ENCODE measurements around the gene HYAL3.
"Not testable (repeated sequence)": the region's sequence is repeated elsewhere in the genome, so short reads cannot be mapped to it uniquely, and the experiment has no call there.

Gene HYAL3

DNA sequence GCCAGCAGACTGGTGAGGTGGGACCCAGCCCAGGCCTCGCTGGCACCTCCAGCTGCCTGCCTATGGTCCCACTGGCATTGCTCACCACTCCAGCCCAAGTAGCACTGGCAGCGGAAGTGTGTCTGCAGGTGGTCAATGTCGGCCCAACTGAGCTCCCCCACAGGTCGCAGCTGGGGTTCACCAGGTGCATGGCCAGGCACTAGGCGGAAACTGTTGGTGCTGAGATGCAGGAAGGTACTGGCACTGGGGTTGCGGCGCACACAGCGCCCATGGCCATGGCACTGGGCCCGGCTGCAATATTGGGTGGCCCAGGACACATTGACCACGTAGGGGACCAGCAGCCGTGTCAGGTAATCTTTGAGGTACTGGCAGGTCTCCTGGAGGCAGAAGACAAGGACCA is 19.0 kb upstream of the HYAL3 start:
- Histone ChIP-seq H3K4me3 (ENCODE audit: low read length) (peak overlapping the region; percentile 1), H3K36me3 (ENCODE audit: control insufficient read depth, insufficient read depth, low read length) (peaks cover 8% of the 10 kb centered on the region), H3K4me1 (ENCODE audit: control insufficient read depth, insufficient read depth, low read length) (peaks cover 21% of the 10 kb centered on the region), H3K27ac (ENCODE audit: low read depth, low read length) (no peak overlapping the region), H3K9ac (ENCODE audit: low read length) (no peak overlapping the region), H3K27me3 (ENCODE audit: control insufficient read depth, insufficient read depth, low read length) (no peaks in the 10 kb centered on the region)

DNA sequence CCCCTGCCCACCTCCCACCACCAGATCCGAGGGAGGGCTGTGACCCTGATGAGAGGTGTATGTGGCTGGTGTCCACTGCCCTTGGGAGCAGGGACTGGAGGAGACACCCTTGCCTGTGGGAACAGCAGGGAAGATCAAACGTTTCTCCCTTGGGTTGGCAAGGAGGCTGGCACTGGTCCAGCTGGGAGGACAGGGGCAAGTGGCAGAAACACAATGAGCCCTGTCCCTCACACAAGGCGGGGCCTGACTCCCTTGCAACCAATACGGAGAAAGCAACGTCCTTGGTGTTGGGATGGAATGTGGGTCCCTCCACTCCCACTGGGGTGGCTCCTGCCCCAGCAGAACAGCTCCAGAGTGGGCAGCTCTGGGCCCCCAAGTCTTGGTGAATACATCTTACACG is 18.1 kb upstream of the HYAL3 start:
- Histone ChIP-seq H3K9ac (ENCODE audit: low read length) (peak overlapping the region; percentile 74), H3K4me3 (ENCODE audit: low read length) (peak overlapping the region; percentile 34), H3K27ac (ENCODE audit: low read depth, low read length) (peak overlapping the region; percentile 54), H3K4me1 (ENCODE audit: control insufficient read depth, insufficient read depth, low read length) (peaks cover 21% of the 10 kb centered on the region), H3K36me3 (ENCODE audit: control insufficient read depth, insufficient read depth, low read length) (peaks cover 8% of the 10 kb centered on the region), H3K27me3 (ENCODE audit: control insufficient read depth, insufficient read depth, low read length) (no peaks in the 10 kb centered on the region)

DNA sequence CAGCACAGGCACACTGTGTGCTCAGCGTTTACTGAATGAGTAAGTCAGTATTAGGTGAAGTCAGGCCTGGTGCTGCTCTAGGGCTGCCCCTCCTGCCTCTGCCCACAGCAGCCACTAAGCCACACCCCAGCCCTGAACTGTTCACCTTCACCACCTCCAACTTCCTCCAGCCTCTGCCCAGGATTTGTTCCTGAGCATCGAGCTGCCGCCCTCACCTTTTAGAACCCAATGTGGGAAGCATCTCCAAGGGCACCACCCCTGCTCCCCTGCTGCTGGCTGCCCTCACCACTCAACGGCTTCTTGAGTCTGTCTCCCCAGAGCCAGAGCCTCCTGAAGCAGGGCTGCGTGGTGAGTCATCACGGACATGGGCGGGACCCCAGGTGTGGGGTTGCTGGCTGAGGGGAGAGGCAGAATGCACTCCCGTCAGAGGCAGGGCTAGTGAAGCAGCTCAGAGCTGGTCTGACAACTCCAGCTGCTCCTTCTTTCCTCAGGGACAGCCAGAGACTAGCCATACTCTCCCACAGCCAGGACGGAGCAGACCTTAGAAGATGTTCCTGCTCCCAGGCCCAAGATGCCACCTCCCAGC is 17.5 kb upstream of the HYAL3 start:
- H3K4me1 ChIP-seq (ENCODE audit: control insufficient read depth, insufficient read depth, low read length): peaks cover 17% of the 10 kb centered on the region
- H3K9ac ChIP-seq (ENCODE audit: low read length): peak overlapping the region; percentile 74
- no peaks in the 10 kb centered on the region for H3K27me3 ChIP-seq (ENCODE audit: control insufficient read depth, insufficient read depth, low read length)
- H3K36me3 ChIP-seq (ENCODE audit: control insufficient read depth, insufficient read depth, low read length): peaks cover 8% of the 10 kb centered on the region
- peak overlapping the region; percentile 54 for H3K27ac ChIP-seq (ENCODE audit: low read depth, low read length)
- H3K4me3 ChIP-seq (ENCODE audit: low read length): peak overlapping the region; percentile 34

DNA sequence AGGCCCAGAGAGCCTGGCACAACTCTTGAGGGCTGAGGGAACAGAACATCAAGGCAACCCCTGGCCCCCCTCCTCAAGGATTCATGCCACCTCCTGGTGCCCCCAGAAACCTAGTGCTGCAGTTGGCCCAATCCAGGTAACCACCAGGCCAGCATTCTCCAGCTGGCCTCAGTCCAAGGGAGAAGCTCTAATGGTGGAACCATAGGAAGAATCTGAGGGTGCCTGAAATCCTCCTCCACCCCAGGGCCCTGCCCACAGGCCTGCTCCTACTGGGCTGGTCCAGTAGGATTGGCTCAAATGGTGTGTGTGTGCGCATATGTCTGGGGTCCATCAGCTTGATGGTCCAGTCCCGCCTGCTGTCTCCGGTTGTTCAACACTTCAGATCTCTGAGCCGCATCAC is 15.6 kb upstream of the HYAL3 start:
- peaks cover 8% of the 10 kb centered on the region for H3K36me3 ChIP-seq (ENCODE audit: control insufficient read depth, insufficient read depth, low read length)
- H3K4me3 ChIP-seq (ENCODE audit: low read length): no peak overlapping the region
- H3K27ac ChIP-seq (ENCODE audit: low read depth, low read length): no peak overlapping the region
- no peak overlapping the region for H3K9ac ChIP-seq (ENCODE audit: low read length)
- peaks cover 11% of the 10 kb centered on the region for H3K4me1 ChIP-seq (ENCODE audit: control insufficient read depth, insufficient read depth, low read length)
- H3K27me3 ChIP-seq (ENCODE audit: control insufficient read depth, insufficient read depth, low read length): no peaks in the 10 kb centered on the region

DNA sequence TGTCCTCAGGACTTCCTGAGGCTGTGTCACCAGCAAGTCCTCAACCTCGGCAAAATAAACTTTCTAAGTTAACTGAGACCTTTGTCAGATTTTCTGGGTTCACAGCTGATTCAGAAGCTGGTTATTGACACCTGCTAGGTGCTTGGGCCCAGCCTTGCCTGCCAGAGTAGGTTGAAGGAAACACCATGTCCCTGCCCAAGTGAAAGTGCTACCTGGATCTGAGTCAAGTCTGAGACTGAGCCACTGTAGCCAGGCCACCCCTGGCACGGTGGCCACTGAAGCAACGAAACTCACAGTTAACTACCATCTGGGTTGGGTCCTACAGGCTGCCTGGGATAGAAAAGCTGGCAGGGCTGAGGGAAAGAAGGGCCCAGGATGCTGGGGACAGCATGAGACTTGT is 15.1 kb upstream of the HYAL3 start:
- Histone ChIP-seq H3K27me3 (ENCODE audit: control insufficient read depth, insufficient read depth, low read length) (no peaks in the 10 kb centered on the region), H3K36me3 (ENCODE audit: control insufficient read depth, insufficient read depth, low read length) (peaks cover 8% of the 10 kb centered on the region), H3K4me1 (ENCODE audit: control insufficient read depth, insufficient read depth, low read length) (peaks cover 6% of the 10 kb centered on the region), H3K9ac (ENCODE audit: low read length) (no peak overlapping the region), H3K27ac (ENCODE audit: low read depth, low read length) (no peak overlapping the region), H3K4me3 (ENCODE audit: low read length) (no peak overlapping the region)

DNA sequence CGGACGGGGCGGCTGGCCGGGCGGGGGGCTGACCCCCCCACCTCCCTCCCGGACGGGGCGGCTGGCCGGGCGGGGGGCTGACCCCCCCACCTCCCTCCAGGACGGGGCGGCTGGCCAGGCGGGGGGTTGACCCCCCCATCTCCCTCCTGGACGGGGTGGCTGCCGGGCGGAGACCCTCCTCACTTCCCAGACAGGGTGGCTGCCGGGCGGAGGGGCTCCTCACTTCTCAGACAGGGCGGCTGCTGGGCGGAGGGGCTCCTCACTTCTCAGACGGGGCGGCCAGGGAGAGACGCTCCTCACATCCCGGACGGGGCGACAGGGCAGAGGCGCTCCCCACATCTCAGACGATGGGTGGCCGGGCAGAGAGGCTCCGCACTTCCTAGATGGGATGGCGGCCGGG is 12.8 kb upstream of the HYAL3 start:
- H3K36me3 ChIP-seq (ENCODE audit: control insufficient read depth, insufficient read depth, low read length); H3K9ac ChIP-seq (ENCODE audit: low read length); H3K4me3 ChIP-seq (ENCODE audit: low read length); H3K4me1 ChIP-seq (ENCODE audit: control insufficient read depth, insufficient read depth, low read length); H3K27ac ChIP-seq (ENCODE audit: low read depth, low read length); H3K27me3 ChIP-seq (ENCODE audit: control insufficient read depth, insufficient read depth, low read length): not testable (repeated sequence)

DNA sequence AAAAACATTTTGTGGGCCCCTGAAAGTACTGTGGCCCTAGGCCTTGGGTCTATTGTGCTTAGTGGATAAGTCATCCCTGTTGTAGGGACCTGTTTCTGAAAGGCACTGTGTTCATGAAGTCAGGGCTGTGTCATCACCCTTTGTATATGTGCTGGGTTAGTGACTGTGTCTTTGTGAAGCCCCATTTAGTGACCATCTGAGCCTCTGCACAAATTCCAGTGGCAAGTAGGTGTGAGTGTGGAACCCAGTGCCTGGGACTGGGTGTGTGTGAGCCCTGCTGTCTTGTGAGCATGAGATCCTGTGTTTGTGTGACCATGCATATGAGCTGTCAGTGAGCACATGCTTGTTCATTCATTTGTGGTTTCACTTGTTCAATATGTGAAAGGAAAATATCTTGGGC is 5.4 kb upstream of the HYAL3 start:
- H3K4me3 ChIP-seq (ENCODE audit: low read length): no peak overlapping the region
- H3K4me1 ChIP-seq (ENCODE audit: control insufficient read depth, insufficient read depth, low read length): peaks cover 3% of the 10 kb centered on the region
- H3K27ac ChIP-seq (ENCODE audit: low read depth, low read length): no peak overlapping the region
- H3K27me3 ChIP-seq (ENCODE audit: control insufficient read depth, insufficient read depth, low read length): no peaks in the 10 kb centered on the region
- H3K9ac ChIP-seq (ENCODE audit: low read length): no peak overlapping the region
- no peaks in the 10 kb centered on the region for H3K36me3 ChIP-seq (ENCODE audit: control insufficient read depth, insufficient read depth, low read length)

DNA sequence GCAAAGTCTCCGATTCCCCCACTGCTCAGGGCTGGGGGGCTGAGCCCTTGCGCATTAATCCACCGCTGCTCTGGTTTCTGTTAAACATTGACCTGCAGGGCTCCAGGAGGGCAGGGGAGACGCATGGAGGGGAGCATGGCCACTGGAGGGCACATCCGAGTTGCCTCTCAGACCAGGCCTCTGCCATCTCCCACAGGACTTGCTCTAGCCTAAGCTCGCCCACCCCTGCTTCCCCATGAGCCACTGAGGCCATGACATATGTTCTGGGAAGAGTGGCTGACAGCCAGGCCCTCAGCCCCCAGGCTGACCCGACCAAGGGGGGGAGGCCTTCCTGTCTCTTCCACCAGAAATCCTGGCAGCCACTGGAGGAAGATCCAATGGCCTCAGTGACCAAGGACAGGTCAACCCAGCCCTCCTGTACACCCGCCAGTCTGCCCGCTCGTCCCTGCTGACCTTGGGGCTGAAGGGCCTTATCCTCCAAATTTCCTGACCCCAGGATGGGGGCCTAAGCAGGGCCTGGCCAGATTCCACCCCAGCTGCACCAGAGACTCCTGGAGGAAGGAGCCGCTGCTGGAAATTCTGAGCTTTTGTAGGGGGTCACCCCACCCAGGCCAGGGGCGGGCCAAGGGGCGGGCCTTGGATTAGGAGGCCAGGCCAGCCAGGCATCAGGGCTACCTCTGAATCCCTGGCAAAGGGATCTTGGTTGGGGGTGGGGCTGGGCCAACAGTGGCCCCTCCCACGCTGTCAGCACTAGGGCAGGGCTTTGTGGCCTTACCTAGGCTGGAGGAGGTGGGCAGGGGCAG is 4.0 kb upstream of the HYAL3 start, which contains the start of gene HYAL1:
Gene HYAL1 (minus strand): TSS at position 562 of the 803 bp plus-strand sequence. CDS start 618 bp downstream, outside the sequence.
- Histone ChIP-seq H3K27me3 (ENCODE audit: control insufficient read depth, insufficient read depth, low read length) (no peaks in the 10 kb centered on the region), H3K9ac (ENCODE audit: low read length) (no peak within 1 kb of the TSS), H3K27ac (ENCODE audit: low read depth, low read length) (peak within 1 kb of the TSS; percentile 57), H3K4me3 (ENCODE audit: low read length) (peak within 1 kb of the TSS; percentile 30), H3K36me3 (ENCODE audit: control insufficient read depth, insufficient read depth, low read length) (no peaks in the 10 kb centered on the region), H3K4me1 (ENCODE audit: control insufficient read depth, insufficient read depth, low read length) (peaks cover 10% of the 10 kb centered on the region)

DNA sequence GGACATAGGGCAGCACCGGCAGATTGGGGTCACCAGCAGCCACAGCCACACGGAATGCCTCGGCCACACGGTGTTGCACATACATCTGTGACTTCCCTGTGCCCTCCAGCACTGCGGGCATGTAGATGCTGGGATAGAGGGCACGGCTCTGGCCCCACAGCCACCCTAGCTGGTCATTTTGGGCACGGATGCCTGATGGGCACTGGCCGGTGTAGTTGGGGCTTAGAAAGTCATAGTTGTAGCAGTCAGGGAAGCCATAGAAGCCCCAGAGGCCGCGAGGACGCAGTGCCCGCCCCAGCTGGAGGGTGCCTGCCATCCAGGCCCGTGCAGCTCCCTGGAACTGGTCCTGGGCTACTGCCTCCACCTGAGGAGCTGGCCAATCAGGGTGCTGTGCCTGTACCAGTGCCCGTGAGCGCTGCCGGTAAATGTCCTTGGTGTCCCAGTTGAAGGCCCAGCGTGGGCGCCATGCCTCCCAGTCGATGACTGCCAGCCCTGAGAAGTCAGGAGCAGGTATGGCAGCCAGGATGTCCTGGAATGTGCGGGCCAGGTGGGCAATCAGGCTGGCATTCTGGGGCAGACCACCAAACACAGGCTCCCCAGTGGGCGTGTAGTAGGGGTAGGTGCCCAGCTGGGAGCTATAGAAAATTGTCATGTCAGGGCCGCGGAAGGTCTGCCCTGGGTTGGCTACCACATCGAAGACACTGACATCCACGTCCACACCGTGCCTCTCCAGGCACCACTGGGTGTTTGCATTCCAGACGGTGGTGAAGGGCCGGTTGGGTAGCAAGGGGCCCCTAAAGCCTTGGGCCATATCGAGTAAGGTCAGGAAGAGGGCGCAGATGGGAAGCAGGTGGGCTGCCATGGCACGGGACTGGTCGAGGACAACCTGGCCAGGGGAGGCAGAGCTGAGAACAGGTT is 3.1 kb upstream of the HYAL3 start:
- peaks cover 10% of the 10 kb centered on the region for H3K4me1 ChIP-seq (ENCODE audit: control insufficient read depth, insufficient read depth, low read length)
- H3K4me3 ChIP-seq (ENCODE audit: low read length): peak overlapping the region; percentile 12
- H3K27ac ChIP-seq (ENCODE audit: low read depth, low read length): peak overlapping the region; percentile 12

DNA sequence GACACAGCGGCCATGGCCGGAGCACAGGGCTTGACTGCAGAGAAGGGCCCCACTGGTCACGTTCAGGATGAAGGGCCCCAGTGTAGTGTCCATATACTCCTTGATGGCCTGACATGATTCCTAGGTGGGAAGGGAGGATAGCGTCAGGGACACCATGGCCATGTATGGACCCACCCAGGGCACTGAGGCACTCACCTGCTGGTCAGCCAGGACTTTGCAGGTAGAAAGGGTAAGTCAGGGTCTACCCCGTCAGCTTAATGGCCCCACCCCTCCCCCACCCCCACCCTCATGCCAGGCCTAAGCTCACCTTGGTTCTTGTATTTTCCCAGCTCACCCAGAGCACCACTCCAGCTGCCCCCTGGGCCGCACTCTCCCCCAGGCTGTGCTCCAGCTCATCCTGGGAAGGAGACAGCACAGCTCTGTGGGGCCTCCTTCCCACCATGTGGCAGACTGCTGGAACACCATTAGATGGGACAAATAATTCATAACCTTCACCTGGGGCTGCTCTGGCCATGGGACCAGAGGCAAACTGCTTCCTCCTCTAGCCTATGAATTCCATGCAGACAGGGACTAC is 1.6 kb upstream of the HYAL3 start:
- H3K4me1 ChIP-seq (ENCODE audit: control insufficient read depth, insufficient read depth, low read length): peaks cover 10% of the 10 kb centered on the region
- H3K27me3 ChIP-seq (ENCODE audit: control insufficient read depth, insufficient read depth, low read length): no peaks in the 10 kb centered on the region
- no peaks in the 10 kb centered on the region for H3K36me3 ChIP-seq (ENCODE audit: control insufficient read depth, insufficient read depth, low read length)
- H3K27ac ChIP-seq (ENCODE audit: low read depth, low read length): peak overlapping the region; percentile 87
- peak overlapping the region; percentile 76 for H3K4me3 ChIP-seq (ENCODE audit: low read length)
- no peak overlapping the region for H3K9ac ChIP-seq (ENCODE audit: low read length)

More for the DNA sequence above, 3.1 kb upstream of the HYAL3 start:
- Histone ChIP-seq H3K9ac (ENCODE audit: low read length) (no peak overlapping the region), H3K27me3 (ENCODE audit: control insufficient read depth, insufficient read depth, low read length) (no peaks in the 10 kb centered on the region), H3K36me3 (ENCODE audit: control insufficient read depth, insufficient read depth, low read length) (no peaks in the 10 kb centered on the region)

DNA sequence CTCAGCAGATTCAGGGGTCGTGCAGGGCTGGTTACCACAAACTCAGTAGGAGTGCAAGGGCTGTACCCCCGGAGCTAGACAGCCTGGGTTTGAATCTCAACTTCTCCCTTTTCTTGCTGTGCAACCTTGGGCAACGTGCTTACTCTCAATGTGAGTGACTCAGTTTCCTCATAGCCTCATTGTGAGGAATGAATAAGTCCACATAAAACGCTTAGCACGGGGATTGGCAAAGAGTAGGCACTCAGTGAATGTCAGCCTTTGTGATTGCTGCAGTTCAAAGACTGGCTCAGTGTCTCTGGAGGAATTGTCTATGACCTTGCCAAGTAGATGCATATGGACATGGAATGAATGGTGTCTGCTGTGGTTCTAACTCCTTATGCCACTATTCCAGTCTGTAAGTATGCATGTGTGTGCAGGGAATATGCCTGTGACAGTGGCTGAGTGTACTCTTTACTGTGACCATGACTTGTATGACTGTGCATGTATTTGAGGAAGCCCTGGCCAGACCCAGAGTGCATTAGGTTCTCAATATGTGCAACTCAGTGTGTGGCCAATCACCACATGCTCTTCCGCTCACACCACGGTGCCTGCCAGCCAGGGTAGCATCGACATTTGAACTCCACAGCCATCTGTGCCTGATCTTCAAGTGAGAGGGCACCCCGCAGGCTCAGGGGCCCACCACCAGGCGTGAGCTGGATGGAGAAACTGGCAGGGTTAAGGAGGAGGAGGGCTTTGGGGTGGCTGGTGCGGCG is 900 bp upstream of the HYAL3 start:
- Histone ChIP-seq H3K9ac (ENCODE audit: low read length) (peak overlapping the region; percentile 1), H3K4me1 (ENCODE audit: control insufficient read depth, insufficient read depth, low read length) (peaks cover 10% of the 10 kb centered on the region), H3K27ac (ENCODE audit: low read depth, low read length) (peak overlapping the region; percentile 87), H3K36me3 (ENCODE audit: control insufficient read depth, insufficient read depth, low read length) (no peaks in the 10 kb centered on the region), H3K4me3 (ENCODE audit: low read length) (peak overlapping the region; percentile 76), H3K27me3 (ENCODE audit: control insufficient read depth, insufficient read depth, low read length) (no peaks in the 10 kb centered on the region)
